Uterus (tissue), 2 donors: ENCODE data around the gene RFX4.

Experiments used
- POLR2A ChIP-seq, 2 donors: fragments of 450-650 bp; IDR thresholded peaks; one replicate each; pipeline ENCODE4 v1.6.1; 2016; ENCODE audit warnings: antibody characterized with exemption in 2 of 2, mild to moderate bottlenecking in 1 of 2, moderate library complexity in 1 of 2
- TF ChIP-seq, protein P1 (sequence below), 4 experiments: fragments of 200-600 bp in 2 of 4; fragments of 450-650 bp in 2 of 4; sonication (generic) in 2 of 4; IDR thresholded peaks; one replicate each; pipeline ENCODE4 v1.5.1; 2016 to 2019; ENCODE audit warnings: antibody characterized with exemption in 4 of 4, mild to moderate bottlenecking in 2 of 4, moderate library complexity in 1 of 4

DNA sequence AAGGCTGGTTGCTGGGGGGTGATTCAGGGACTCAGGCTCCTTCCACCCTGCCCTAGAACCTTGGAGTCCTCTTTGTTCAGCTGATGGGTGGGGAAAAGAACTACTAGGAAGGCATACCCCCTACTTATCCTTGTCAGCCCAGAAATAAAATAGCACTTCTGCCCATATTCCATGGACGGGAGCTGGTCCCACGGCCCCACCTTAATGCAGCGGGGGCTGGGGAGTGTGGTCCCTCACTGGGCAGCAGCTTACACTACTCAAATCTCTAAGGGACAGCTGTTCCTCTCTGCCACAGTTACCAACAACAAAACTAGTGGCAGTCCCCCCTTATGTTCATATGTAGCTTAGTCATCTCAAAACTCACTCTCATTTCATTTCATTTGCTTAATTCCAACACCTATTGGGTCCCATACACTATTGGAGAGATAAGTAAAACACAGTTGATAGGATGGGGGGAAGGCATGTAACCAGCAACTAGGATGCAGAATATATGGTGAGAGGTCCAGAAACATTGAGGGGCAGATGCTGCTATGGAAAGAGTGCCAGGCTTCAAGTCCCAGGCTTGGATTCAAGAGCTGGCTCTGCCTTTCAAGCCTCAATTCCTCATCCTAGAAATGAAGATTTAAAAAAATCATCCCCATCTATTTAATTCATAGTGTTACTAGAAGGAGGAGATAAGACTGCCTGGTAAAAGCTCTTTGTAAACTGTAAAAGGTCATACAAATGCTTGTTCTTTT, 107.9 kb downstream of the RFX4 start:
- TF ChIP-seq, protein P1, sequence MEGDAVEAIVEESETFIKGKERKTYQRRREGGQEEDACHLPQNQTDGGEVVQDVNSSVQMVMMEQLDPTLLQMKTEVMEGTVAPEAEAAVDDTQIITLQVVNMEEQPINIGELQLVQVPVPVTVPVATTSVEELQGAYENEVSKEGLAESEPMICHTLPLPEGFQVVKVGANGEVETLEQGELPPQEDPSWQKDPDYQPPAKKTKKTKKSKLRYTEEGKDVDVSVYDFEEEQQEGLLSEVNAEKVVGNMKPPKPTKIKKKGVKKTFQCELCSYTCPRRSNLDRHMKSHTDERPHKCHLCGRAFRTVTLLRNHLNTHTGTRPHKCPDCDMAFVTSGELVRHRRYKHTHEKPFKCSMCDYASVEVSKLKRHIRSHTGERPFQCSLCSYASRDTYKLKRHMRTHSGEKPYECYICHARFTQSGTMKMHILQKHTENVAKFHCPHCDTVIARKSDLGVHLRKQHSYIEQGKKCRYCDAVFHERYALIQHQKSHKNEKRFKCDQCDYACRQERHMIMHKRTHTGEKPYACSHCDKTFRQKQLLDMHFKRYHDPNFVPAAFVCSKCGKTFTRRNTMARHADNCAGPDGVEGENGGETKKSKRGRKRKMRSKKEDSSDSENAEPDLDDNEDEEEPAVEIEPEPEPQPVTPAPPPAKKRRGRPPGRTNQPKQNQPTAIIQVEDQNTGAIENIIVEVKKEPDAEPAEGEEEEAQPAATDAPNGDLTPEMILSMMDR (IDR thresholded peaks at IDR 0.05), result no peak
- TF ChIP-seq POLR2A (IDR thresholded peaks at IDR 0.05), result no peak
